ENCODE data around the gene DACH1.

- TF ChIP-seq, protein P1, sequence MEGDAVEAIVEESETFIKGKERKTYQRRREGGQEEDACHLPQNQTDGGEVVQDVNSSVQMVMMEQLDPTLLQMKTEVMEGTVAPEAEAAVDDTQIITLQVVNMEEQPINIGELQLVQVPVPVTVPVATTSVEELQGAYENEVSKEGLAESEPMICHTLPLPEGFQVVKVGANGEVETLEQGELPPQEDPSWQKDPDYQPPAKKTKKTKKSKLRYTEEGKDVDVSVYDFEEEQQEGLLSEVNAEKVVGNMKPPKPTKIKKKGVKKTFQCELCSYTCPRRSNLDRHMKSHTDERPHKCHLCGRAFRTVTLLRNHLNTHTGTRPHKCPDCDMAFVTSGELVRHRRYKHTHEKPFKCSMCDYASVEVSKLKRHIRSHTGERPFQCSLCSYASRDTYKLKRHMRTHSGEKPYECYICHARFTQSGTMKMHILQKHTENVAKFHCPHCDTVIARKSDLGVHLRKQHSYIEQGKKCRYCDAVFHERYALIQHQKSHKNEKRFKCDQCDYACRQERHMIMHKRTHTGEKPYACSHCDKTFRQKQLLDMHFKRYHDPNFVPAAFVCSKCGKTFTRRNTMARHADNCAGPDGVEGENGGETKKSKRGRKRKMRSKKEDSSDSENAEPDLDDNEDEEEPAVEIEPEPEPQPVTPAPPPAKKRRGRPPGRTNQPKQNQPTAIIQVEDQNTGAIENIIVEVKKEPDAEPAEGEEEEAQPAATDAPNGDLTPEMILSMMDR (conservative IDR thresholded peaks at IDR 0.05 in 1 of 2, IDR thresholded peaks at IDR 0.05 in 1 of 2; ENCODE audit: low read depth in 1 of 2, low read length in 2 of 2), result no peak
- no peak for TF ChIP-seq EZH2 (IDR thresholded peaks at IDR 0.05; ENCODE audit: low read length, missing control alignments)
Observed at GRCh38 chr13:71576571-71576970, 290.4 kb downstream of the DACH1 start.

All from fibroblast of lung (primary cell).